SK-N-SH treated with all-trans-retinoic acid at 6 μM for 48 hours (cell line): ENCODE results near the gene GNAS.

Experiments
- ATAC-seq: fragments of 200-7000 bp; cut with Tn5 transposase; 3 replicates; pipeline ENCODE4 v1.9.1; 2020; ENCODE audit warnings: mild to moderate bottlenecking, moderate library complexity
- ARNTL ChIP-seq: fragments of 450-650 bp; formaldehyde crosslinking; IDR thresholded peaks from 2 replicates; pipeline ENCODE4 v1.5.0; 2020; ENCODE audit warnings: low read depth, mild to moderate bottlenecking, moderate library complexity, borderline replicate concordance
- BACH2 ChIP-seq: fragments of 250-450 bp; sonication (Bioruptor Pico); IDR thresholded peaks from 2 replicates; pipeline ENCODE4 v1.9.0; 2021; ENCODE audit warnings: mild to moderate bottlenecking, borderline replicate concordance
- CSDC2 ChIP-seq: fragments of 250-450 bp; sonication (Bioruptor Pico); IDR thresholded peaks from 2 replicates; pipeline ENCODE4 v1.5.0; 2020; ENCODE audit warnings: mild to moderate bottlenecking, moderate library complexity
- ESRRG ChIP-seq: fragments of 250-450 bp; sonication (Bioruptor Pico); IDR thresholded peaks from 2 replicates; pipeline ENCODE4 v1.6.1; 2021; ENCODE audit warnings: mild to moderate bottlenecking
- GLIS3 ChIP-seq: fragments of 250-450 bp; sonication (Bioruptor Pico); IDR thresholded peaks from 2 replicates; pipeline ENCODE4 v1.5.0; 2020; ENCODE audit warnings: mild to moderate bottlenecking, moderate library complexity
- ISL1 ChIP-seq: fragments of 250-450 bp; sonication (Bioruptor Pico); IDR thresholded peaks from 2 replicates; pipeline ENCODE4 v2.1.2; 2022; ENCODE audit warnings: mild to moderate bottlenecking, moderate library complexity
- OSR1 ChIP-seq: fragments of 250-450 bp; sonication (Bioruptor Pico); IDR thresholded peaks from 2 replicates; pipeline ENCODE4 v1.8.0; 2022; ENCODE audit warnings: moderate library complexity, mild to moderate bottlenecking, inconsistent platforms
- PPARA ChIP-seq: fragments of 250-450 bp; sonication (Bioruptor Pico); IDR thresholded peaks from 2 replicates; pipeline ENCODE4 v1.5.0; 2020; ENCODE audit warnings: mild to moderate bottlenecking, borderline replicate concordance
- RARB ChIP-seq: fragments of 250-450 bp; sonication (Bioruptor Pico); IDR thresholded peaks from 2 replicates; pipeline ENCODE4 v1.8.0; 2021; ENCODE audit warnings: mild to moderate bottlenecking, moderate library complexity
- SNAI2 ChIP-seq: fragments of 250-450 bp; sonication (Bioruptor Pico); IDR thresholded peaks from 2 replicates; pipeline ENCODE4 v1.5.0; 2020; ENCODE audit warnings: mild to moderate bottlenecking, moderate library complexity
- ZC3H10 ChIP-seq: fragments of 250-450 bp; sonication (Bioruptor Pico); IDR thresholded peaks from 2 replicates; pipeline ENCODE4 v1.5.1; 2021; ENCODE audit warnings: mild to moderate bottlenecking, moderate library complexity
- ZFP3 ChIP-seq: fragments of 250-450 bp; sonication (Bioruptor Pico); IDR thresholded peaks from 2 replicates; pipeline ENCODE4 v1.5.0; 2020; ENCODE audit warnings: mild to moderate bottlenecking, moderate library complexity
- ZNF565 ChIP-seq: fragments of 450-650 bp; formaldehyde crosslinking; conservative IDR thresholded peaks from 2 replicates; pipeline ENCODE4 v1.5.0; 2020; ENCODE audit warnings: low read depth, mild to moderate bottlenecking, moderate library complexity
- ZNF70 ChIP-seq: fragments of 450-650 bp; formaldehyde crosslinking; IDR thresholded peaks from 2 replicates; pipeline ENCODE4 v1.5.0; 2020; ENCODE audit warnings: mild to moderate bottlenecking, moderate library complexity
- TF ChIP-seq, protein P1 (sequence below): fragments of 250-450 bp; sonication (Bioruptor Pico); IDR thresholded peaks from 2 replicates; pipeline ENCODE4 v1.5.1; 2021; ENCODE audit warnings: mild to moderate bottlenecking, moderate library complexity
- TF ChIP-seq, protein P2 (sequence below): fragments of 250-450 bp; sonication (Bioruptor Pico); IDR thresholded peaks from 2 replicates; pipeline ENCODE4 v1.5.0; 2020; ENCODE audit warnings: mild to moderate bottlenecking, moderate library complexity
- TF ChIP-seq, protein P3 (sequence below): fragments of 250-450 bp; sonication (Bioruptor Pico); IDR thresholded peaks from 2 replicates; pipeline ENCODE4 v1.5.1; 2020; ENCODE audit warnings: low read depth, mild to moderate bottlenecking, moderate library complexity
- TF ChIP-seq, protein P4 (sequence below): fragments of 250-450 bp; sonication (Bioruptor Pico); IDR thresholded peaks from 2 replicates; pipeline ENCODE4 v1.8.0; 2021; ENCODE audit warnings: low read depth, mild to moderate bottlenecking, moderate library complexity, borderline replicate concordance

Gene GNAS

DNA sequence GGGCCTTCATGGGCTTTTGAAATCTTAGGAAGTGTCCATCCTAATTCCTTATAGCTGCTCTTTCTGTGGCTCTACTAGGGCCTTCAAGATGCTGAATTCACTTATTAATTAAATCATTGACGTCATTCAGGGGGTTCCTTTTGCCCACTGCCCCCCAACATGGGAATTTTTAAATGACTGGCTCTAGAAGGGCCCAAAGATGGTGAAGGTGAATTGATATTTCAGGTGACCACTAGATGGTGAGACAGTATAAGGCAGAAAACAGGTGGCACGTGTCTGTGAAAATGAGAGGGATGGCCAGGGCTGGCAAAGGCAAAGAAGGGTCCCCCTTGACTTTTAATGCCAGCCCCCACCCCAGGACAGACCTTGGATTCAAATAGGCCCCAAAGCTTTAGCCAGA lies 11.8 kb downstream of the GNAS start (continued):
- TF ChIP-seq, protein P1, sequence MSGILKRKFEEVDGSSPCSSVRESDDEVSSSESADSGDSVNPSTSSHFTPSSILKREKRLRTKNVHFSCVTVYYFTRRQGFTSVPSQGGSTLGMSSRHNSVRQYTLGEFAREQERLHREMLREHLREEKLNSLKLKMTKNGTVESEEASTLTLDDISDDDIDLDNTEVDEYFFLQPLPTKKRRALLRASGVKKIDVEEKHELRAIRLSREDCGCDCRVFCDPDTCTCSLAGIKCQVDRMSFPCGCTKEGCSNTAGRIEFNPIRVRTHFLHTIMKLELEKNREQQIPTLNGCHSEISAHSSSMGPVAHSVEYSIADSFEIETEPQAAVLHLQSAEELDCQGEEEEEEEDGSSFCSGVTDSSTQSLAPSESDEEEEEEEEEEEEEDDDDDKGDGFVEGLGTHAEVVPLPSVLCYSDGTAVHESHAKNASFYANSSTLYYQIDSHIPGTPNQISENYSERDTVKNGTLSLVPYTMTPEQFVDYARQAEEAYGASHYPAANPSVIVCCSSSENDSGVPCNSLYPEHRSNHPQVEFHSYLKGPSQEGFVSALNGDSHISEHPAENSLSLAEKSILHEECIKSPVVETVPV, result no peak
- TF ChIP-seq GLIS3 (CRISPR knock-in tag) (no peak), ZC3H10 (CRISPR knock-in tag) (no peak), RARB (no peak)
- TF ChIP-seq, protein P2, sequence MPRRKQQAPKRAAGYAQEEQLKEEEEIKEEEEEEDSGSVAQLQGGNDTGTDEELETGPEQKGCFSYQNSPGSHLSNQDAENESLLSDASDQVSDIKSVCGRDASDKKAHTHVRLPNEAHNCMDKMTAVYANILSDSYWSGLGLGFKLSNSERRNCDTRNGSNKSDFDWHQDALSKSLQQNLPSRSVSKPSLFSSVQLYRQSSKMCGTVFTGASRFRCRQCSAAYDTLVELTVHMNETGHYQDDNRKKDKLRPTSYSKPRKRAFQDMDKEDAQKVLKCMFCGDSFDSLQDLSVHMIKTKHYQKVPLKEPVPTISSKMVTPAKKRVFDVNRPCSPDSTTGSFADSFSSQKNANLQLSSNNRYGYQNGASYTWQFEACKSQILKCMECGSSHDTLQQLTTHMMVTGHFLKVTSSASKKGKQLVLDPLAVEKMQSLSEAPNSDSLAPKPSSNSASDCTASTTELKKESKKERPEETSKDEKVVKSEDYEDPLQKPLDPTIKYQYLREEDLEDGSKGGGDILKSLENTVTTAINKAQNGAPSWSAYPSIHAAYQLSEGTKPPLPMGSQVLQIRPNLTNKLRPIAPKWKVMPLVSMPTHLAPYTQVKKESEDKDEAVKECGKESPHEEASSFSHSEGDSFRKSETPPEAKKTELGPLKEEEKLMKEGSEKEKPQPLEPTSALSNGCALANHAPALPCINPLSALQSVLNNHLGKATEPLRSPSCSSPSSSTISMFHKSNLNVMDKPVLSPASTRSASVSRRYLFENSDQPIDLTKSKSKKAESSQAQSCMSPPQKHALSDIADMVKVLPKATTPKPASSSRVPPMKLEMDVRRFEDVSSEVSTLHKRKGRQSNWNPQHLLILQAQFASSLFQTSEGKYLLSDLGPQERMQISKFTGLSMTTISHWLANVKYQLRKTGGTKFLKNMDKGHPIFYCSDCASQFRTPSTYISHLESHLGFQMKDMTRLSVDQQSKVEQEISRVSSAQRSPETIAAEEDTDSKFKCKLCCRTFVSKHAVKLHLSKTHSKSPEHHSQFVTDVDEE (CRISPR knock-in tag), result no peak

DNA sequence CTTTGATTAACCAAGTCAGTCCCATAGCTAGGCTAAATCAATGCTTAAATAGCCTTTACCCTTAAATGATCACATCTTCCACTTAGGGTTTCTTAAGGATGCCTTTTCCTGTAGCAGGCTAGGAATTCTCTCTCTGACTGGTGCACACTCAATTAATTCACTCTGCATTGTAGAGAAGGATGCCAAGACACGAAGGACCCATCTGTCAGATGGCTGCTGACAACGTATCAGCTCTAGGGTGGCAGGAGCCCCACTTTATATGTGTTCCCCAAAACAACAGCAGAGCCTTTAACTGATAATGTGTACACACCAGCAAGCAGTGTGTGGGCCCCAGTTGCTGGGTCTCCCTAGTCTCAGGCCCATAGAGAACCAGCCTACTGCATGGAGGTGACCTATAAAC lies 13.3 kb downstream of the GNAS start:
- no peak for ATAC-seq
- no peak for TF ChIP-seq ZNF565 (CRISPR knock-in tag)
- no peak for TF ChIP-seq OSR1 (CRISPR knock-in tag)
- TF ChIP-seq, protein P3, sequence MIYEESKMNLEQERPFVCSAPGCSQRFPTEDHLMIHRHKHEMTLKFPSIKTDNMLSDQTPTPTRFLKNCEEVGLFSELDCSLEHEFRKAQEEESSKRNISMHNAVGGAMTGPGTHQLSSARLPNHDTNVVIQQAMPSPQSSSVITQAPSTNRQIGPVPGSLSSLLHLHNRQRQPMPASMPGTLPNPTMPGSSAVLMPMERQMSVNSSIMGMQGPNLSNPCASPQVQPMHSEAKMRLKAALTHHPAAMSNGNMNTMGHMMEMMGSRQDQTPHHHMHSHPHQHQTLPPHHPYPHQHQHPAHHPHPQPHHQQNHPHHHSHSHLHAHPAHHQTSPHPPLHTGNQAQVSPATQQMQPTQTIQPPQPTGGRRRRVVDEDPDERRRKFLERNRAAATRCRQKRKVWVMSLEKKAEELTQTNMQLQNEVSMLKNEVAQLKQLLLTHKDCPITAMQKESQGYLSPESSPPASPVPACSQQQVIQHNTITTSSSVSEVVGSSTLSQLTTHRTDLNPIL (CRISPR knock-in tag), result no peak
- no peak for TF ChIP-seq ZFP3
- TF ChIP-seq ZC3H10 (CRISPR knock-in tag), result no peak
- no peak for TF ChIP-seq BACH2 (CRISPR knock-in tag)
- TF ChIP-seq GLIS3 (CRISPR knock-in tag), result no peak
- TF ChIP-seq ISL1, result no peak

DNA sequence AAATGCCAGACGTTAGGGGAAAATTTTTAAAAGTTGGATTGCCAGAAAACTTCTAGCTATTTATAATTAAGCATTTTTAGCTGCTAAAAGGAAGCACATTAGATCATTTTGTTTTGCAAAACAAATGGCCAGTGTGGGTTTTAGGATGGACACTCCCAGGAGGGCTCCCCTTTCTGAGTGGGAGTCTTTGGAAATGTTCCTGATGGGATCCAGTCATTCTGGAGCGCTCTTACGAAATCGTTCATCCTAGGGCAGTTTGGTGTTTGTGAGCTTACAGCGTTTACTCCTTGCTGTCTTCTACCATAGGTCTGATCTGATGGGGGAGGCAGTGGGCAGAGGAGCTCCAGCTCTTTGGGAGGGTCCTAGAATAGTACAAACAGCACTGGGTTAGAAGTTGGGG lies 14.7 kb downstream of the GNAS start:
- TF ChIP-seq, protein P1, result no peak
- TF ChIP-seq, protein P2 (CRISPR knock-in tag), result no peak
- no peak for TF ChIP-seq ZFP3
- TF ChIP-seq, protein P4, sequence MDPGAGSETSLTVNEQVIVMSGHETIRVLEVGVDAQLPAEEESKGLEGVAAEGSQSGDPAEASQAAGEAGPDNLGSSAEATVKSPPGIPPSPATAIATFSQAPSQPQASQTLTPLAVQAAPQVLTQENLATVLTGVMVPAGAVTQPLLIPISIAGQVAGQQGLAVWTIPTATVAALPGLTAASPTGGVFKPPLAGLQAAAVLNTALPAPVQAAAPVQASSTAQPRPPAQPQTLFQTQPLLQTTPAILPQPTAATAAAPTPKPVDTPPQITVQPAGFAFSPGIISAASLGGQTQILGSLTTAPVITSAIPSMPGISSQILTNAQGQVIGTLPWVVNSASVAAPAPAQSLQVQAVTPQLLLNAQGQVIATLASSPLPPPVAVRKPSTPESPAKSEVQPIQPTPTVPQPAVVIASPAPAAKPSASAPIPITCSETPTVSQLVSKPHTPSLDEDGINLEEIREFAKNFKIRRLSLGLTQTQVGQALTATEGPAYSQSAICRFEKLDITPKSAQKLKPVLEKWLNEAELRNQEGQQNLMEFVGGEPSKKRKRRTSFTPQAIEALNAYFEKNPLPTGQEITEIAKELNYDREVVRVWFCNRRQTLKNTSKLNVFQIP, result no peak
- TF ChIP-seq BACH2 (CRISPR knock-in tag), result no peak
- no peak for TF ChIP-seq ARNTL (CRISPR knock-in tag)
- TF ChIP-seq SNAI2 (CRISPR knock-in tag), result no peak
- no peak for TF ChIP-seq CSDC2 (CRISPR knock-in tag)
- no peak for TF ChIP-seq ISL1
- TF ChIP-seq ZNF70 (CRISPR knock-in tag), result no peak
- no peak for TF ChIP-seq OSR1 (CRISPR knock-in tag)
- TF ChIP-seq RARB, result no peak
- TF ChIP-seq ZC3H10 (CRISPR knock-in tag), result no peak
- no peak for TF ChIP-seq GLIS3 (CRISPR knock-in tag)
- TF ChIP-seq ESRRG, result no peak
- no peak for TF ChIP-seq PPARA (CRISPR knock-in tag)
- no peak for ATAC-seq
